Hepatocyte (in vitro differentiated cells): ENCODE measurements around the gene SH2B3.

ENCODE experiments used
- EZH2 ChIP-seq: fragments of 200-600 bp; sonication (generic); IDR thresholded peaks from 2 replicates; pipeline ENCODE4 v1.6.1; 2016; ENCODE audit warnings: antibody characterized with exemption, mild to moderate bottlenecking, borderline replicate concordance
- EZH2phosphoT487 ChIP-seq: fragments of 200-600 bp; sonication (generic); IDR thresholded peaks from one replicate; pipeline ENCODE4 v1.6.1; 2018; ENCODE audit warnings: antibody characterized with exemption, mild to moderate bottlenecking, low read depth, moderate library complexity; ENCODE audit not compliant: unreplicated experiment, severe bottlenecking
- TF ChIP-seq, protein P1 (sequence below): fragments of 200-600 bp; sonication (generic); IDR thresholded peaks from 2 replicates; pipeline ENCODE4 v1.5.1; 2016; ENCODE audit warnings: antibody characterized with exemption, mild to moderate bottlenecking; ENCODE audit not compliant: poor library complexity

DNA sequence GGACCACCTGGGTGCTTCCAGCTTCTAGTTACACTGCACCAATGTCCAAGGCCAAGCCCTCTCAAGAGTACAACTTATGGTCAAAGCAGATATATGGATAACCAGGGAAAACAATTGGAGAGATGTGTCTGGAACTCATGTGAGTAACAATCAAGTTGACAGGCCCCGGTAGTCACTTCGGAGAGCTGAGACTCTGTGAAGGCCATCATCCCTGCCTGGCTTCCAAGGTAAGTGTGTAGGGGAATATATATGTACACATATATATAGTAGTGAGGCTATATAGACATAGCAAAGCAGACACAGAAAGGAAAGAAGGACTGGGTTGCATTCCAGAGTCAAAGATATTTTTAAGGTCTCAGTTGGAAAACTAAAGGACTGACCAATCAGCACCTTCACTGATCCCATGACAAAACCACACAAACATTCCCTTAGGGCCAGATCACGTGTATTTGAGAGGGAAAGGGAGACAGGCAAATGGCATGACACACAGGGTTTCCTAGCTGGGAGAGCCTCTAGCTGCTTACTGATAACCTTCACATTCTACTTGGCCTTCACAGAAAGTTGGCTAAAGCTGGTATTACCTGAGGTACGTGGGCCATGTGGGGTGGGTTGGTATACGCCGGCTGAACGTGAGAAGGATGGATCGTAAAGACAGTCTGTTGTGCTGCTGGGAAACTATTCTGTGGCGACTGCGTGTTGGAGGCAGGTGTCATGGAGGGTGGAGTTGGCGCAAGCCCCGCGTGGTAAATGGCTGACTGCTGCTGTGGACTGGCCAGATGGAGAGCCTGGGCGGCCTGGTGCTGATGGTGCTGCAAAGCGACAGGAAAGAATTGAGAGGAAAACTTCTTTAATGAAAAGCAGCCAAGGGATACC is 50.0 kb downstream of the SH2B3 start:
- TF ChIP-seq EZH2phosphoT487 (no peak), EZH2 (no peak)
- TF ChIP-seq, protein P1, sequence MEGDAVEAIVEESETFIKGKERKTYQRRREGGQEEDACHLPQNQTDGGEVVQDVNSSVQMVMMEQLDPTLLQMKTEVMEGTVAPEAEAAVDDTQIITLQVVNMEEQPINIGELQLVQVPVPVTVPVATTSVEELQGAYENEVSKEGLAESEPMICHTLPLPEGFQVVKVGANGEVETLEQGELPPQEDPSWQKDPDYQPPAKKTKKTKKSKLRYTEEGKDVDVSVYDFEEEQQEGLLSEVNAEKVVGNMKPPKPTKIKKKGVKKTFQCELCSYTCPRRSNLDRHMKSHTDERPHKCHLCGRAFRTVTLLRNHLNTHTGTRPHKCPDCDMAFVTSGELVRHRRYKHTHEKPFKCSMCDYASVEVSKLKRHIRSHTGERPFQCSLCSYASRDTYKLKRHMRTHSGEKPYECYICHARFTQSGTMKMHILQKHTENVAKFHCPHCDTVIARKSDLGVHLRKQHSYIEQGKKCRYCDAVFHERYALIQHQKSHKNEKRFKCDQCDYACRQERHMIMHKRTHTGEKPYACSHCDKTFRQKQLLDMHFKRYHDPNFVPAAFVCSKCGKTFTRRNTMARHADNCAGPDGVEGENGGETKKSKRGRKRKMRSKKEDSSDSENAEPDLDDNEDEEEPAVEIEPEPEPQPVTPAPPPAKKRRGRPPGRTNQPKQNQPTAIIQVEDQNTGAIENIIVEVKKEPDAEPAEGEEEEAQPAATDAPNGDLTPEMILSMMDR, result no peak
